Effector memory CD8-positive, alpha-beta T cell (primary cell): Measurements from ENCODE around the gene MRPS9.

Source experiments
- ATAC-seq: fragments of 150-1000 bp; cut with Tn5 transposase; replicated peaks from 2 replicates; pipeline ENCODE4 v1.10.0; 2021; ENCODE audit warnings: mild to moderate bottlenecking, moderate library complexity
- DNase-seq, 3 experiments: peaks; one replicate each; pipeline ENCODE4 v3.0.0; 2021
- H3K27ac Mint-ChIP-seq, 2 donors: one replicate each; pipeline ENCODE4 v1.8.0; 2022; ENCODE audit warnings: mild to moderate bottlenecking in 2 of 2, mixed read lengths in 2 of 2, moderate library complexity in 2 of 2
- H3K27me3 Mint-ChIP-seq, 2 donors: one replicate each; pipeline ENCODE4 v1.8.0; 2022; ENCODE audit warnings: mixed read lengths in 2 of 2
- H3K36me3 Mint-ChIP-seq: one replicate; pipeline ENCODE4 v1.8.0; 2022; ENCODE audit warnings: mild to moderate bottlenecking, moderate library complexity, mixed read lengths; ENCODE audit not compliant: insufficient read depth
- H3K4me1 Mint-ChIP-seq, 2 donors: one replicate each; pipeline ENCODE4 v1.8.0; 2022; ENCODE audit warnings: low read depth in 2 of 2, mixed read lengths in 2 of 2
- H3K4me3 Mint-ChIP-seq, 2 donors: one replicate each; pipeline ENCODE4 v1.8.0; 2022; ENCODE audit warnings: mild to moderate bottlenecking in 2 of 2, mixed read lengths in 2 of 2, moderate library complexity in 2 of 2
- H3K9me3 Mint-ChIP-seq, 2 donors: one replicate each; pipeline ENCODE4 v1.8.0; 2022; ENCODE audit warnings: mixed read lengths in 2 of 2

MRPS9 gene

DNA sequence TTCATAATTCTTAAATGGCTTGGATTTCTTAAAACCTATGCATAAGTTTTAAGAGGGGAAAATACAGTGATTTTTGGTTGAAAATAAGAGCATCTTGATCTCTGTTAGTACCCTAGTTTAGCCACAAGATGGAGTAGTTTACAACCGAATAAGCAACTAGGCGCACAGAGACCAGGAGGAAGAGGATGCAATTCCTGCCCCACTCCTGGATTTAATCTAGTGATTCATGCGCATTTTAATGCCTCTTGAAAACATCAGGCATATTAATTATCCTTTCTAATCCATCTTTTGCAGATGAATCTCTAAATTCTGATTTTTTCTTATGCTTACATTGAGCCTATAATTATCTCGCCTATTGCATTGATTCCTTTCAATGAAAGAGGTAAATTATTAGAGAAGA, 76.7 kb downstream of the MRPS9 start:
- Mint-ChIP-seq H3K4me3 (no peak overlapping the region), H3K36me3 (no peaks in the 10 kb centered on the region), H3K4me1 (no peaks in the 10 kb centered on the region), H3K27ac (no peak overlapping the region), H3K9me3 (no peaks in the 10 kb centered on the region), H3K27me3 (no peaks in the 10 kb centered on the region)
- DNase-seq (peak in 1 of 3 experiments; percentile 7), ATAC-seq (peak; percentile 47)

DNA sequence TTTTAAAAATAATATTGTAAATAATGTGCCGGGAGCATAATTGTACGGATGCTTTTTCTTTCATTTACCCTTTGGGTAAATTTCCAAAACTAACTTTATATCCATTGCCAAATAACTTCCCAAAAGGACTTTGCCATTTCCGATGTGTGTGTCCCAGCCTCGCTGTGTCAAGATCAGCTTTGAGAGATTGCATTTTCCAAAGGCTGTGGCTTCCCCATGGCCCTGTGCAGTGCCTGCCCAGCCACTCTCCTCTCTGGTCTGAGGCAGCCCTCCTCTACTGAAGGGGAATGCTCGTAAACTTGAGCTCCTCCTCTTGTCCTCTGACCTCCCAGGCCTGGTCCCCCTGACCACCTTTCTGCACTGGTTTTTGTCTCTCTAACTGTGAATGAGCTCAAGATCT, 78.5 kb downstream of the MRPS9 start:
- ATAC-seq (no peak), DNase-seq (no peak)
- Mint-ChIP-seq H3K27me3 (no peaks in the 10 kb centered on the region), H3K27ac (no peak overlapping the region), H3K36me3 (no peaks in the 10 kb centered on the region), H3K4me3 (no peak overlapping the region), H3K4me1 (no peaks in the 10 kb centered on the region), H3K9me3 (no peaks in the 10 kb centered on the region)

DNA sequence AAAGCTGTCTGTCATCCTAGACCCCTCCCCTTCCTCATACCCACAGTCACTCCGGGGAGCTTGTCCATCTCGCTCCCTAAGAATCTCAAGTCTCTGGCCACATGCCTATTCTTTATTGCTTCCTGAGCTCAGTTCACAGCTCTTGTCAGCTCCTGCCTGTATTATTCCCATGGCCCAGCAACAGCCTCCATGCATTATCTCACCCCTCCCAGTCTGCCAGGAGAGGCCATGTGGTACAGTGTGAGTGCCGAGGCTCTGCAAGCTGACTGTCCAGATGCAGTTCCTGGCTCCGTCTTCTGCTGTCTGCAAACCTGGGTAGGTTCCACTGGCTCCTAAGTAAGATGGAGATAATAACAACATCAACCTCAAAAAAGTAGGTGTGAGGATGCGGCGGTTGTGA, 79.7 kb downstream of the MRPS9 start:
- no peaks in the 10 kb centered on the region for H3K9me3 Mint-ChIP-seq
- no peaks in the 10 kb centered on the region for H3K27me3 Mint-ChIP-seq
- no peak for DNase-seq
- no peaks in the 10 kb centered on the region for H3K4me1 Mint-ChIP-seq
- no peak overlapping the region for H3K27ac Mint-ChIP-seq
- no peak for ATAC-seq
- no peaks in the 10 kb centered on the region for H3K36me3 Mint-ChIP-seq
- H3K4me3 Mint-ChIP-seq: no peak overlapping the region

DNA sequence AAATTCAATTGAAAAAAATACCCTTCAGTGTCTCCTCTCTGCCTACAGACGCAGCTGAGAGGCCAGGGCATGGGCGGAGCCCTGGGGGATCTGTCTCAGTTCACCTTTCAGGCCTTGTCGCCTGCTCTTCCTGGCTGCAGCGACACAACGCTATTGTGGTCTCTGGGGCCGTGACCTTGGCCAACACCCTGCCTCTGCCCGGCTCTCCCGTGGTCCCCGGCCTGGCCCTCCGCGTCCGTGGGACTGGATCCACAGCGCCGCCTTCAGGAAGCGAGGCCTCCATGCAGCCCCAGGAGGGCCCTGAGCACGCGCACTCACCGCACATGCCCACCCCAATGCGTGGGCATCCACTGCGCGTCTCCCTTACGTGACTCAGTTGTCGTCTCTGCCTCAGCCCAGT, 81.1 kb downstream of the MRPS9 start:
- no peak overlapping the region for H3K4me3 Mint-ChIP-seq
- DNase-seq (no peak), ATAC-seq (no peak)
- no peaks in the 10 kb centered on the region for H3K9me3 Mint-ChIP-seq
- peaks cover 0 to 5% of the 10 kb centered on the region in 2 donors for H3K27me3 Mint-ChIP-seq
- H3K4me1 Mint-ChIP-seq: no peaks in the 10 kb centered on the region
- H3K36me3 Mint-ChIP-seq: no peaks in the 10 kb centered on the region
- H3K27ac Mint-ChIP-seq: no peak overlapping the region

DNA sequence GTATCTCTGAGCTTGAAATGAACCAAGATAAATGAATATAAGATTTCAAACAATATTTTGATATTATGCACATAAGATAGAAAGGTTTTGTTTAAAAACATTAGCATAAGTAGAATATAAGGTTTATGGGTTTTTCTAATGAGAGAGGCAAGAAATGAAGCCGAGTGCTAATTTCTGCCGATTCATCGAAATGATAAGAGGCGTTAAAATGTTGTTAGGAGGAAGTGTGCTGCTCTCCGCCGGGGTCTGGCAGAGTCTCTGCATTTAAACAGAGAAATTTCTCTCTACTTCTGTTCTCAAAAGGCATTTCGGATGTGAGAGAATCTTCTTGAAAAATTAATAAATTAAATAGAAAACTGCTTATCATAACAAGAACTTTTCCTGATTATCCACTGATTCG, 83.6 kb downstream of the MRPS9 start:
- Mint-ChIP-seq H3K27ac (no peak overlapping the region), H3K9me3 (no peaks in the 10 kb centered on the region), H3K36me3 (no peaks in the 10 kb centered on the region), H3K27me3 (peaks cover 15 to 17% of the 10 kb centered on the region in 2 donors), H3K4me3 (no peak overlapping the region), H3K4me1 (no peaks in the 10 kb centered on the region)
- DNase-seq: no peak
- no peak for ATAC-seq

DNA sequence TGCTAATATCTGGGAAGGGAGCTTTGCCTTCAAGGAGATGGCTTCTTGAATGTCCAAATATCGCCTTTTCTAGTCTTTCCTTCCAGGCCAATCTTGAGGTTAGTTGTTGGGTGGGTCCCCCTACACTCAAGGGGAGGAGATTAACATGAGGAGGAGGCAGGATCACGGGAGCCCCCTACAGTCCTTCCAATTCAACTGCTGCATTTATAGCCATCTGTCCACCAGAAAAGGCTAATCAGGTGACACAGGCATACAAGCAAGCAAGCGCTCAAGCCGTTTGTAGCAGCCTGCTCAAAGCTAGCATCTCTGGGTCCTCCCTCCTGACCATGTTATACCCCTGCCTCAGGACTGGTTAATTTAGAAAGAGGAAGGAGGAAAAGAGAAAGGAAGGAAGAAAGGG, 87.6 kb downstream of the MRPS9 start:
- Mint-ChIP-seq H3K4me1 (no peaks in the 10 kb centered on the region), H3K4me3 (no peak overlapping the region)

DNA sequence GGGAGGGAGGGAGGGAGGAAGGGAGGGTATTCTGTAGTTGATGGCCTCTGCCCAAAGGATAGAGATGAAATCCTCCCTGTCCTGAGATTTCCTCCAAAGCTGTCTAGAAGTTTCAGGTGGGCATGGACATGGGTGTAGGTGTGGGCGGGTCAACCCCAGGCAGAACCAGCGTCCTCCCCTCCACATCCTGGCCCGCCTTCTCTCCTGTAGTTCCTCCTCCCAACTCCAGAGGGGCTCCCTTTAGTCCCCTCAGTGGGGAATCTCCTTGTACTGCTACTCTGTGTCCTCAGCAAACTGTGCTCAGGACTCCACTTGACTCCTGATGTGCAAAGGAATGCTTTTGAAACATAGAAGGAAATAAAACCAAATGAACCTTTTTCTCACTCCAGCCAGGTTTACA, 88.1 kb downstream of the MRPS9 start:
- H3K4me1 Mint-ChIP-seq: no peaks in the 10 kb centered on the region
- H3K9me3 Mint-ChIP-seq: no peaks in the 10 kb centered on the region
- peaks cover 23 to 48% of the 10 kb centered on the region in 2 donors for H3K27me3 Mint-ChIP-seq
- H3K4me3 Mint-ChIP-seq: no peak overlapping the region
- no peak for ATAC-seq
- H3K36me3 Mint-ChIP-seq: no peaks in the 10 kb centered on the region
- no peak overlapping the region for H3K27ac Mint-ChIP-seq
- no peak for DNase-seq

More for the DNA sequence above, 87.6 kb downstream of the MRPS9 start:
- DNase-seq (no peak), ATAC-seq (no peak)
- H3K9me3 Mint-ChIP-seq: no peaks in the 10 kb centered on the region
- H3K27ac Mint-ChIP-seq: no peak overlapping the region
- no peaks in the 10 kb centered on the region for H3K36me3 Mint-ChIP-seq
- H3K27me3 Mint-ChIP-seq: peaks cover 23 to 43% of the 10 kb centered on the region in 2 donors

DNA sequence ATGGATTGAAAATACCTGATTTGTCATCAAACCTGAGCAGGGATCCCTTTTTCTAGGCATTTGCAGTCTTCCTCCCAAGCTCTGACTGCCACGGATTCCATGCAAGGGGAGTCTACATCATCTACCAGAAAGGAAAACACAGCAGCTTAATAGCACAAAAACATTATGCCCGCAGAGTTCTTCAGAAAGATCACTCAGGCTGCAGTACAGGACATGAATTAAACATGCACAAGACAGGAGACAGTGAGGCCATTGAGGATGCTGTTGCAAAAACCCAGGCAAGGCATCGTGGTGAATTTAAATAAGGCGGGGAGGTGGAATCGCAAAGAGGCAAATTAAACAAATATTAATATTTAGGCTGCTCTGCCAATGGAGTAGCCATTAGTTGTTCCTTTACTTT, 88.5 kb downstream of the MRPS9 start:
- H3K27me3 Mint-ChIP-seq: peaks cover 23 to 48% of the 10 kb centered on the region in 2 donors
- H3K27ac Mint-ChIP-seq: no peak overlapping the region
- H3K4me1 Mint-ChIP-seq: no peaks in the 10 kb centered on the region
- H3K9me3 Mint-ChIP-seq: no peaks in the 10 kb centered on the region
- no peaks in the 10 kb centered on the region for H3K36me3 Mint-ChIP-seq
- no peak overlapping the region for H3K4me3 Mint-ChIP-seq
- ATAC-seq (no peak), DNase-seq (no peak)

DNA sequence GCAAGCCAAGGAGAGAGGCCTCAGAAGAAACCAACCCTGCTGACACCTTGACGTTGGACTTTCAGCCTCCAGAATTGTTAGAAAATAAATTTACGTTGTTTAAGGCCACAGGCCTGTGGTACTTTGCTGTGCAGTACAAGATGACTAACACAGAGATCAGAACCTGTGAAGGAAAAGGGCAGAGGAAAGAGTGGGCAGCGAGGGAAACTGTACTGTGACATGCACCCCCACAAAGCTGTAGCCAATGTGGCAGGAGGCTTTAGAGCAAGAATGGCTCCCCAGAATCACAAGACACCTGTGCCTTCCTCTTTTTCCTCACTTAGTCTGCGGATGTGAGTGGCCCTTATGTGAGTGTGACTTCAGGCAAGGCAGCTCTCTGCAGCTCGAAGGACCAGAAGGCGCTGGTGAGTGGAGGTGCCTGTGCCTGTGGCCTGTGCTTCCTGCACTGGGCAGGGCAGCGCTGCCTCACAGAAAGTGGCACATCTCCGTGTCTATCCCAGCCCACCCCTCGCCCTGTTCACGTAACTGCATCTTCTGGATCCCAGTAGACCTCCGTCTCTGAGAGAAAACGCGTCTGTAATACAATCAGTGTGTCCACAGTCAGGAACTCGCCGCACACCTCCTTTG, 89.5 kb downstream of the MRPS9 start:
- Mint-ChIP-seq H3K9me3 (no peaks in the 10 kb centered on the region), H3K27ac (no peak overlapping the region), H3K4me3 (no peak overlapping the region), H3K36me3 (no peaks in the 10 kb centered on the region), H3K4me1 (no peaks in the 10 kb centered on the region), H3K27me3 (peaks cover 23 to 48% of the 10 kb centered on the region in 2 donors)
- no peak for DNase-seq
- no peak for ATAC-seq

DNA sequence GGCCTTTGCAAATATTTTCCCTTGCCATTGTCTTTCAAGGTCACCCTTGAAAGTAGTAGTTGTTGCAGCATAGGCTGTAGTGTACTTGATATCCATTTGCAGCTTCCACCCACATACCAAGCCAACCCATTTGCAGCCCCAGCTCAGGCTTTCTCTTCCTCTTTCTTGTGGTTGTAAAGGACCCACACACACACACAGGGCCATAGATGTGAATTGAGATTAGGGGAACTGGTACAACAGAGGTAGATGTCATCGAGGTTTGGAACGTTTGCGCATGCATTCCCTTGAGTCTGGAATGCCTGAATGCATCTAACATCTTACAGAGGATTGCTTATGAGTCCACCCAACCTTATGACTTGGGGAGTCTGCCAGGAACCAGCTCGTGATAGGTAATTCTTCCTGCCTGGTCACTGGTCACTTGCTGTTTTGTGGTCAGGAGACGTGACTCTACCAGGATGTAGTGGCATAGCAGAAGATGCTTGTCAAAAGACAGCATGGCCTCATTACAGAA, 91.9 kb downstream of the MRPS9 start:
- H3K27ac Mint-ChIP-seq: no peak overlapping the region
- no peaks in the 10 kb centered on the region for H3K36me3 Mint-ChIP-seq
- peaks cover 21 to 67% of the 10 kb centered on the region in 2 donors for H3K27me3 Mint-ChIP-seq
- H3K4me3 Mint-ChIP-seq: no peak overlapping the region
- H3K9me3 Mint-ChIP-seq: no peaks in the 10 kb centered on the region
- DNase-seq (no peak), ATAC-seq (peak; percentile 43)
- H3K4me1 Mint-ChIP-seq: no peaks in the 10 kb centered on the region

DNA sequence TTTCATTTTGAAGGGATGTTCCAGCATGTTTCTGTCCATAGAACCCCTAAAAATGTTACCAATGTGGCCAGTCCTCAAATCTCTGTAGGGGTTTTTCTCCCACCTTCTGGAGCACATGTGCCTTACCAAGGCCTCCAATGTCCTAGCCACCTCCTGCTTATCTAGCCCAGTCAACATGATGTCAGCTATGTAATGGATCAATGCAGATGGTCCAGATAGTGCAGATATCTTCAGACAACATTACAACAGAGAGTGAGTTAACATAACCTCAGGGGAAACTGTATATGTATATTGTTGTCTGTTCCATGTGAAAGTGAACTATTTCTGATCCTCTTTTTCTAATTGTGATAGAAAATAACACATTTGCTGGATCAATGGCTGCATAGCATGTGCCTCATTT, 92.7 kb downstream of the MRPS9 start:
- ATAC-seq (no peak), DNase-seq (no peak)
- peaks cover 18 to 67% of the 10 kb centered on the region in 2 donors for H3K27me3 Mint-ChIP-seq
- H3K36me3 Mint-ChIP-seq: no peaks in the 10 kb centered on the region
- H3K27ac Mint-ChIP-seq: no peak overlapping the region
- no peaks in the 10 kb centered on the region for H3K9me3 Mint-ChIP-seq
- H3K4me3 Mint-ChIP-seq: no peak overlapping the region
- no peaks in the 10 kb centered on the region for H3K4me1 Mint-ChIP-seq

DNA sequence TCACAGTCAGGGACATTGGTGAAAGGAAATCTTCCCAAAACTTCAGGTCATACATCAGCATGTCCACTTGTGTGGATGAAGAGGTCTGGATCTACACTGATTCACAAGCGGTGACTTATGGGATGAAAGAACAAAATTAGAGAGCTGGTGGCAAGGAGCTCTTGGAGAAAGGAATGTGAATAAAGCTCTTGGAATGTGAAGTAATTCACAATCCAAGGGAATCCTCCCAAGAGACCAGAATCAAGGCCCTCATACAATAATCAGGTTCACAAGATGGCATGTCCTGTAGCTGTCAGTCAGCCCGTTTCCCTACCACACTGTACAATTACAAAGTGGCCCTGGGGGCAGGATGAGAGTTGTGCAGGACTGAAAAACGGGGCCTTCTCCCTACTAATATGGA, 96.2 kb downstream of the MRPS9 start:
- Mint-ChIP-seq H3K27ac (no peak overlapping the region), H3K36me3 (no peaks in the 10 kb centered on the region), H3K4me3 (no peak overlapping the region), H3K4me1 (no peaks in the 10 kb centered on the region), H3K9me3 (no peaks in the 10 kb centered on the region), H3K27me3 (peaks cover 4 to 46% of the 10 kb centered on the region in 2 donors)
- ATAC-seq: no peak
- no peak for DNase-seq

DNA sequence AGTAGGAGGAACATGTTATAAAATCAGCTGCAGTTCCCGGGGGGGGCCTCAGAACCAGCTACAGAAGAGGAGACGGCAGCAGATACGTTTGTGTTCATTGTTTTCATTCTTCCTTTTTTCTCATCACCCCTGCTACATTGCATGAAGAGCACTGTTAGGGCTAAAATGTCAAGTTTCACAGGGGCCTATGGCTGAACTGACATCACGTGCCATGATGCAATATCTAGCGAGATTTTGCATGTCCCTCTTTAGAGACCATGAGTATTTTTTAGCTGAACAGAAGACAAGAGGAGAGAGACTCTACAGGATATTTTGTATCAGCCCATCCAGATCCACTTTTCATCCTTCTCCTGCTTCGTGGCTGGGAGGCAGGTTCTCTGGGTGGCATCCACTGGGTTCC, 97.6 kb downstream of the MRPS9 start:
- Mint-ChIP-seq H3K27me3 (peaks cover 13 to 49% of the 10 kb centered on the region in 2 donors), H3K4me1 (no peaks in the 10 kb centered on the region), H3K27ac (no peak overlapping the region), H3K4me3 (no peak overlapping the region), H3K36me3 (no peaks in the 10 kb centered on the region), H3K9me3 (no peaks in the 10 kb centered on the region)
- no peak for DNase-seq
- no peak for ATAC-seq

DNA sequence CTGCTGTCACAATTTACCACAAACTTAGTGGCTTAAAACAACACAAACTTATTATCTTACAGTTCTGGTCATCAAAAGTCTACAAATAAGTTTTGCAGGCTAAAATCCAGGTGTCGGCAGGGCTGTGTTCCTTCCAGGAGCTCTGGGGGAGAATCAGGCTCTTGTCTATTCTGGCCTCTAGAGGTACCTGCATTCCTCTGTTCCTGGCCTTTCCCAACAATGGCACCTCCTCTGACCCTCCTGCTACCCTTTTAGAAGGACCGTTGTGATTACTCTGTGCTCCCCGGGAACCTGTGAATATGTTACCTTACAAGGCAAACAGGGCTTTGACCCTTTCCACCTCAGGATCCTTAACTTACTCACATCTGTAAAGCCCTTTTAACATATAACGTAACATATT, 98.5 kb downstream of the MRPS9 start:
- Mint-ChIP-seq H3K4me3 (no peak overlapping the region), H3K27me3 (peaks cover 18 to 49% of the 10 kb centered on the region in 2 donors), H3K9me3 (no peaks in the 10 kb centered on the region), H3K36me3 (no peaks in the 10 kb centered on the region), H3K4me1 (no peaks in the 10 kb centered on the region), H3K27ac (no peak overlapping the region)
- ATAC-seq: no peak
- no peak for DNase-seq
